Transverse colon (tissue), 4 donors: Measurements from ENCODE around the gene RBBP8NL. TPM values are rescaled to one million over a fixed set of nuclear protein-coding genes. Genes with fewer than 3 reads are reported as not detected.
"Not testable (repeated sequence)": the region's sequence is repeated elsewhere in the genome, so short reads cannot be mapped to it uniquely, and the experiment has no call there.

Source experiments
- DNase-seq: peaks from one replicate; pipeline ENCODE4 v3.0.0-alpha.2; 2019
- H3K27ac ChIP-seq, 4 donors: fragments of 200-600 bp; sonication (generic); 2 replicates each; pipeline ENCODE4 v1.5.1; 2016 to 2018; ENCODE audit warnings: inconsistent platforms in 4 of 4
- H3K27me3 ChIP-seq: fragments of 200-600 bp; sonication (generic); 2 replicates; pipeline ENCODE4 v1.5.1; 2017; ENCODE audit warnings: inconsistent platforms
- H3K36me3 ChIP-seq, 4 donors: fragments of 200-600 bp; sonication (generic); 2 replicates each; pipeline ENCODE4 v1.5.1; 2017 to 2019; ENCODE audit warnings: inconsistent platforms in 4 of 4
- H3K4me1 ChIP-seq, 4 donors: fragments of 200-600 bp; sonication (generic); 2 replicates each; pipeline ENCODE4 v1.5.1; 2017 to 2020; ENCODE audit warnings: inconsistent platforms in 4 of 4
- H3K4me3 ChIP-seq, 4 donors: fragments of 200-600 bp; sonication (generic); 1 replicate in 1 of 4; 2 replicates in 3 of 4; pipeline versions ENCODE4 v1.5.1 to v1.6.1; 2017 to 2019; ENCODE audit warnings: inconsistent platforms in 4 of 4
- H3K9me3 ChIP-seq, 2 donors: fragments of 200-600 bp; sonication (generic); 2 replicates each; pipeline ENCODE4 v1.5.1; 2017 to 2019; ENCODE audit warnings: inconsistent platforms in 2 of 2
- CTCF ChIP-seq, 5 experiments: fragments of 200-600 bp in 3 of 5; fragments of 450-650 bp in 2 of 5; sonication (generic) in 3 of 5; IDR thresholded peaks; 1 replicate in 2 of 5; 2 replicates in 3 of 5; pipeline ENCODE4 v1.5.1; 2016 to 2017; ENCODE audit warnings: antibody characterized with exemption in 5 of 5, inconsistent platforms in 3 of 5, mild to moderate bottlenecking in 2 of 5, moderate library complexity in 1 of 5
- EP300 ChIP-seq: sonication (generic); formaldehyde crosslinking; IDR thresholded peaks from one replicate; pipeline ENCODE4 v1.6.1; 2017; ENCODE audit warnings: antibody characterized with exemption, low read depth
- POLR2A ChIP-seq: fragments of 450-650 bp; IDR thresholded peaks from one replicate; pipeline ENCODE4 v1.6.1; 2016; ENCODE audit warnings: antibody characterized with exemption, mild to moderate bottlenecking, moderate library complexity
- POLR2AphosphoS5 ChIP-seq, 3 donors: sonication (generic); formaldehyde crosslinking; IDR thresholded peaks; one replicate each; pipeline ENCODE4 v1.6.1; 2016; ENCODE audit warnings: antibody characterized with exemption in 3 of 3
- WGBS, 2 donors: methylation state at CpG; one replicate each; pipeline ENCODE4 v1.1.5; 2018; ENCODE audit warnings: low coverage in 1 of 2; 5-methylcytosine and 5-hydroxymethylcytosine counted together
- in situ Hi-C, 4 donors: fragments of 200-750 bp; cut with MboI; loops; one replicate each; pipeline versions ENCODE4 v1.15.0 to v1.15.1; 2017; ENCODE audit warnings: low sequenced_read_pairs in 3 of 4, low pct_ligation_motif_present in 1 of 4, low pct_unique_long_range_greater_than_20kb in 1 of 4
- intact Hi-C: fragments of 100-400 bp; cut with DNase I; formaldehyde crosslinking; loops from one replicate; pipeline ENCODE4 v1.15.1; 2023; ENCODE audit warnings: low total_unique reads
- total RNA-seq, 4 donors: library from RNA; depleted of rRNA; stranded (reverse); fragments of >200 nt; gene quantifications; one replicate each; pipeline ENCODE4 v1.1.0, GENCODE V29; 2016

The RBBP8NL gene
- total RNA-seq, 4 donors from 2014 or later: 0.75 to 9.4 (median 4.3) TPM

- H3K27ac ChIP-seq: peak overlapping the region; percentile 61 to 88 (median 77)
- TF ChIP-seq POLR2A (no peak), EP300 (no peak)
- no peak overlapping the region for H3K4me3 ChIP-seq
- no peaks in the 10 kb centered on the region for H3K9me3 ChIP-seq
- H3K27me3 ChIP-seq: peaks cover 4% of the 10 kb centered on the region
- intact Hi-C loops: loop anchor here (2.0 to 5.0 kb wide), 2 partner anchors 35 to 74 kb away; partner anchors contain the start of gene ADRM1
- DNase-seq: no peak
- in situ Hi-C loops: no loop called here
- H3K36me3 ChIP-seq: no peaks in the 10 kb centered on the region
- H3K4me1 ChIP-seq: peaks cover 25 to 44% (median 33%) of the 10 kb centered on the region in 4 donors
- 74 to 83% methylated on average over 6 to 17 of the region's 17 CpGs for WGBS, 2 donors
Observed at GRCh38 chr20:62377064-62377461, 50.3 kb downstream of the RBBP8NL start.

DNA sequence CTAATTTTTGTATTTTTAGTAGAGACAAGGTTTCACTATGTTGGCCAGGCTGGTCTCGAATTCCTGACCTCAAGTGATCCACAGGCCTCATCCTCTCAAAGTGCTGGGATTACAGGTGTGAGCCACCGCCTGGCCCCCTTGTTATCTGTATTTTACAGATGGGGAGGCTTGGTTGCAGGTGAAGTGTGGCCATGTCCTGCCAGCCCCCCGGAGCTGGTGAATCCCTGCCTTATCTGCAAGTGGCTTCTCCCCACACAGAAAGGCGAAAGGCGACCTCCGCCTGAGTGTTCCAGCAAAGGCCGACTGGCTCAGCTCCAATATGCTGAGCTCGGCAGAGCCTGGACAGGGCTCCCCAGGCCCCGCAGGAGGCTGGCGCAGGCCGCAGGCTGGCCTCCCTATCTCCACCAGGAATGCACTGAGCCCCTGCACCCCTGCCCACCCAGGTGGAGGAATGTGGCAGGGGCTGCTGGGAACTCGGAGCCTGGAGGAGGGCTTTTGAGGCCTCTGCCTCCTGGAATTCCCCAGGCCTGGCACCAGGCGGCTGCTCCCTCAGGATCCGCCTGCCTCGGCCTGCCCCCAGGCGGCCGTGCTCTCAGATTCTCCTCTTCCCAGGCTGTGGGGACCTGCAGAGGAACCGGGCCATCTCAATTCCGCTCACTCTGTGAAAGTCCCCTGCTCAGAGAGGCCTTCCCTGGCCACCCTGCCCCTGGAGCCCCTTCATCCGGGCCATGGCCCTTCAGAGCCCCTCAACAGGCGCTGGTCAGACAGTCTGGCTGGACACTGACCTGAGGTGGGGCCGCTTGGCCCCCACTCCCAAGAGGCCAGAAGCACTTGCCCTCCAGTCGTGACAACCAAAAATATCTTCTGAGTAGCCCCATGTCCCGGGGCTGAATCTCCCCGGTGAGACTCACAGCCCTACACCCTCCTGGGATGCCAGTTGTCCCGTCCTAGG is 51.0 kb downstream of the RBBP8NL start:
- WGBS, 2 donors: 47% methylated on average over 26 of the region's 26 CpGs; no CpG with 5 or more reads in 1 of the 2 donors
- Histone ChIP-seq H3K36me3 (no peaks in the 10 kb centered on the region), H3K27ac (peak overlapping the region; percentile 61 to 88 (median 77)), H3K4me3 (no peak overlapping the region), H3K27me3 (peaks cover 4% of the 10 kb centered on the region), H3K9me3 (no peaks in the 10 kb centered on the region), H3K4me1 (peaks cover 25 to 44% (median 38%) of the 10 kb centered on the region in 4 donors)
- in situ Hi-C loops (no loop called here), intact Hi-C loops (loop anchor here (2.0 to 5.0 kb wide), 2 partner anchors 34 to 74 kb away; partner anchors contain the start of gene ADRM1)
- no peak for DNase-seq
- TF ChIP-seq POLR2AphosphoS5 (IDR thresholded peaks at IDR 0.05) (peak in 1 of 3 donors; percentile 11), EP300 (no peak), CTCF (IDR thresholded peaks at IDR 0.05) (peak; percentile 37 to 54 (median 43))

DNA sequence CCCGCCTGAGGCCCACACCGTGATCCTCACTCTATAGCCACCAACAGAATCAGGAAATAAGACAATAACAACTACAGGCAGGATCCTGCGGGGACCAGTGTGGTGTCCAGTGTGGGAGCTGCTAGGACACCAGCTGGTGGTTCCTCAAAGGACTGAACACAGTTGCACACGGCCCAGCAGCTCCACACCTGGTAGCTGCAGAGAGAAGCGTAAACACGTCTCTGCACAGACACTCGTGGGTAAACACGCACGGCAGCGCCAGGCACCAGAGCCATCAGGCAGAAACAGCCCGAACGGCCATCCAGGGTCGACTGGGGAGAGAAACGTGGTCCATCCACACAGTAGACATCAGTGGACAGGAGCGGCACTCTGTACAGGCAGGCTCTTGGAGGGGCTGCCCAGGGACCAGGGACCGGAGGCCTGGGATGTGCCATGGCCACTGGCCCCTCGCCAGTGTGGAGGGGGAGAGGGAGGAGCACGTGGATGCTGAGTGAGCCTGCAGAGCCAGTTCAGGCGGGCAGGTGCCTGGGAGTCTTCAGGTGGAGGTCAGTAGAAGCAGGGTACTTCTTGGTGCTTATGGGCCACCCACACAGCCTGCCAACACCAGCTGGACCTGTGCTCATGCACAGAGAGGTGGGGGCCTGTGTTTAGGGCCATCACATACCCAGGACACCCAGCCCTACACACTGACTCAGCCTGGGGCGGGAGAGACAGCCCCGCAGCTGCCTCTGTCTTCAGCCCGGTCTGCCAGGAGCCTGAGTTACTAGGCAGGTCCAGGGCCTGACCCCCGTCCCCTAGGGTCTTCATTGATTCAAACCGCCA is 52.8 kb downstream of the RBBP8NL start:
- H3K27me3 ChIP-seq: peaks cover 21% of the 10 kb centered on the region
- H3K27ac ChIP-seq: peak overlapping the region; percentile 61 to 88 (median 77)
- no peaks in the 10 kb centered on the region for H3K9me3 ChIP-seq
- no peak for TF ChIP-seq CTCF (IDR thresholded peaks at IDR 0.05)
- TF ChIP-seq POLR2AphosphoS5 (IDR thresholded peaks at IDR 0.05): no peak
- TF ChIP-seq POLR2A: no peak
- TF ChIP-seq EP300: no peak
- no peak overlapping the region for H3K4me3 ChIP-seq
- in situ Hi-C loops: no loop called here
- intact Hi-C loops: loop anchor here (2.0 to 5.0 kb wide), 2 partner anchors 22 to 32 kb away; no protein-coding TSS in a partner anchor
- peaks cover 35 to 61% (median 51%) of the 10 kb centered on the region in 4 donors for H3K4me1 ChIP-seq
- no peaks in the 10 kb centered on the region for H3K36me3 ChIP-seq
- WGBS, 2 donors: 39% methylated on average over 24 of the region's 24 CpGs; no CpG with 5 or more reads in 1 of the 2 donors
- no peak for DNase-seq

- H3K9me3 ChIP-seq, DNase-seq, H3K36me3 ChIP-seq, H3K4me3 ChIP-seq, in situ Hi-C loops: not testable (repeated sequence)
- peak overlapping the region; percentile 61 to 88 (median 77) for H3K27ac ChIP-seq
- 86 to 97% methylated on average over 6 to 20 of the region's 40 CpGs for WGBS, 2 donors
- intact Hi-C loops: loop anchor here (2.0 kb wide), 1 partner anchor 21 kb away; no protein-coding TSS in a partner anchor
- peaks cover 43 to 69% (median 59%) of the 10 kb centered on the region in 4 donors for H3K4me1 ChIP-seq
- H3K27me3 ChIP-seq: peaks cover 29% of the 10 kb centered on the region
Observed at GRCh38 chr20:62373631-62374179, 53.6 kb downstream of the RBBP8NL start.
